Measurements from ENCODE around the gene SLC40A1. TPM values are rescaled to one million over a fixed set of nuclear protein-coding genes. Genes with fewer than 3 reads are reported as not detected.
A peak's percentile ranks its signal among the peaks of the same experiment; 100 is the strongest.

The SLC40A1 gene
- total and polyA plus RNA-seq, 9 donors, result 243 to 515 (median 361) TPM

- Histone ChIP-seq H3K27ac (no peak overlapping the region), H3K9me3 (no peaks in the 10 kb centered on the region), H3K4me1 (ENCODE audit: insufficient read depth) (peaks cover 13% of the 10 kb centered on the region), H3K4me3 (no peak overlapping the region), H3K36me3 (no peaks in the 10 kb centered on the region), H3K27me3 (no peaks in the 10 kb centered on the region)
- WGBS, 3 donors, result 80 to 98% (median 91%) methylated on average over 4 of the region's 4 CpGs
- intact Hi-C loops (cut with DNase I), result no loop called here
- no peak for DNase-seq
- TF ChIP-seq POLR2A (IDR thresholded peaks at IDR 0.05) (no peak), CTCF (IDR thresholded peaks at IDR 0.05) (no peak), EP300 (IDR thresholded peaks at IDR 0.05) (no peak)
These were observed 55.8 kb downstream of the SLC40A1 start for GRCh38 chr2:189524746-189525145.

GRCh38 chr2:189522435-189523151 is 58.0 kb downstream of the SLC40A1 start:
- no peaks in the 10 kb centered on the region for H3K27me3 ChIP-seq
- H3K9me3 ChIP-seq, result no peaks in the 10 kb centered on the region
- WGBS, 3 donors, result 68 to 73% (median 71%) methylated on average over 5 of the region's 5 CpGs
- peaks cover 16% of the 10 kb centered on the region for H3K4me1 ChIP-seq (ENCODE audit: insufficient read depth)
- H3K27ac ChIP-seq, result peak overlapping the region in 1 of 2 donors; percentile 37
- no peaks in the 10 kb centered on the region for H3K36me3 ChIP-seq
- H3K4me3 ChIP-seq, result no peak overlapping the region
- TF ChIP-seq POLR2A (IDR thresholded peaks at IDR 0.05) (no peak), CTCF (IDR thresholded peaks at IDR 0.05) (no peak), EP300 (IDR thresholded peaks at IDR 0.05) (no peak)
- intact Hi-C loops (cut with DNase I), result no loop called here
- no peak for DNase-seq

- intact Hi-C loops (cut with DNase I), result no loop called here
- DNase-seq, result no peak
- H3K27me3 ChIP-seq, result no peaks in the 10 kb centered on the region
These were observed 58.7 kb downstream of the SLC40A1 start for GRCh38 chr2:189521699-189522434.

More at GRCh38 chr2:189521699-189522434, 58.7 kb downstream of the SLC40A1 start:
- Histone ChIP-seq H3K9me3 (no peaks in the 10 kb centered on the region), H3K36me3 (no peaks in the 10 kb centered on the region), H3K4me1 (ENCODE audit: insufficient read depth) (peaks cover 14% of the 10 kb centered on the region), H3K27ac (no peak overlapping the region), H3K4me3 (no peak overlapping the region)
- no peak for TF ChIP-seq EP300 (IDR thresholded peaks at IDR 0.05)
- no peak for TF ChIP-seq POLR2A (IDR thresholded peaks at IDR 0.05)
- no peak for TF ChIP-seq CTCF (IDR thresholded peaks at IDR 0.05)
- WGBS, 3 donors, result 98 to 100% (median 98%) methylated on average over 2 of the region's 2 CpGs
